Parathyroid adenoma (tissue), 2 donors: ENCODE data around the gene CDC26.

Experiments used
- H2AFZ ChIP-seq: fragments of 300-600 bp; sonication (generic); one replicate; pipeline ENCODE4 v1.7.0; 2017; ENCODE audit warnings: antibody characterized with exemption, mild to moderate bottlenecking
- H3K27ac ChIP-seq: fragments of 300-600 bp; sonication (generic); one replicate; pipeline ENCODE4 v1.7.0; 2017
- H3K27me3 ChIP-seq: fragments of 300-600 bp; sonication (generic); one replicate; pipeline ENCODE4 v1.7.0; 2017; ENCODE audit warnings: low read length; ENCODE audit not compliant: control insufficient read depth, insufficient read depth
- H3K36me3 ChIP-seq: fragments of 300-600 bp; sonication (generic); one replicate; pipeline ENCODE4 v1.7.0; 2017; ENCODE audit warnings: low read length; ENCODE audit not compliant: control insufficient read depth, insufficient read depth
- H3K4me1 ChIP-seq: fragments of 300-600 bp; sonication (generic); one replicate; pipeline ENCODE4 v1.7.0; 2017; ENCODE audit warnings: control low read depth
- H3K4me2 ChIP-seq: fragments of 300-600 bp; sonication (generic); one replicate; pipeline ENCODE4 v1.7.0; 2017; ENCODE audit warnings: low read length
- H3K4me3 ChIP-seq: fragments of 300-600 bp; sonication (generic); one replicate; pipeline ENCODE4 v1.7.0; 2017; ENCODE audit warnings: low read depth, low read length
- H3K79me2 ChIP-seq: fragments of 300-600 bp; sonication (generic); one replicate; pipeline ENCODE4 v1.7.0; 2017; ENCODE audit warnings: control low read depth
- H3K9ac ChIP-seq: fragments of 300-600 bp; sonication (generic); one replicate; pipeline ENCODE4 v1.7.0; 2017; ENCODE audit warnings: mild to moderate bottlenecking
- H3K9me3 ChIP-seq: fragments of 300-600 bp; sonication (generic); one replicate; pipeline ENCODE4 v1.7.0; 2017; ENCODE audit warnings: low read length; ENCODE audit not compliant: control insufficient read depth
- CTCF ChIP-seq: fragments of 300-600 bp; sonication (generic); IDR thresholded peaks from one replicate; pipeline ENCODE4 v1.7.0; 2017; ENCODE audit warnings: antibody characterized with exemption, mild to moderate bottlenecking
- donor health status: primary hyperparathyroidism.

CDC26 gene

DNA sequence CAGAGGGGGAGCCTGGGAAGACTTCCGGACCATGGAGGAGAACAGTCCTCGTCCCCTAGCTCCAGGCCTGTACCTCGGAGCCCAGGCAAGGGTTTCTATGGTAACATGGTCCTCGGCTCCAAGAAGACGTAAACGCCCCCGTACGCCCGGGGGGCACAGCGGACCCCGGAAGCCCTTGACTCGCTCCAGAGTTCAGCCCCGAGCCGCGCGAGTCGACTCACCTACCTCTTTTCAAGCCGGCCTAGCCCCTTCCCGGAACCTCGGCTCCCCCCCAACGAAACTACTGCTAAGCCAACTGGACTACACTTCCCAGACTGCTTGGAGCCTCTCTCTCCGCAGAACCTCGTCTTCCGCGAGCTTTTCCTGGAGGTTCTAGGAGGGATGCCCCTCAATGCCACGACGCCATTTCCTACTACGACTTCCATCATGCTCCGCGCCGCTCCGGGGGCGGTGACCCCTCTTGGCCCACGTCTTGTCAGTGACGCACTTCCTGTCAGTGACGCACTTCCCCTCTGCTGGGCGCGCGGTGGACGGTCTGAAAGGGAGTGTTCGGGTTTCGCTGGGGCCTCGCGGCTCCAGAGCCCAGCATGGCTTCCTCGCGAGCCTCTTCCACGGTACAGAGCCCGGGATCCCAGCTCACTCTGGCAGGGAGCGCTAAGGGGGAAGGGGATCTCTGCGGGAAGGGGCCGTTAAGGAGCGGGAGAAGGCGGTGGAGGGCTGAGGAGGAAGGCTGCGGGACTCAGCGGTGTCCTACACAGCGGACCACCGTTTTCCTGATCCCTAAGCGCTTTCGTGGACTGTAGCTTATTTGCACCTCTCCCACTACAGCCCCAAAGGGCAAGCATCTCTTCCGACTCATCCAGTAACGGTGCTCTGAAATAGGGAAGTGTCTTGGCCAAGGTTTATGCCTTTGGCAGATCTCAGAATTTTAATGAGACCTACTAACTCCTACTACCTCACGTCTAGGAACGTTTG lies at the start of gene CDC26, which contains the start of gene PRPF4:
Gene CDC26, minus strand, starts transcription at position 416 of the 975 bp plus-strand sequence. CDS start 3,065 bp downstream, outside the sequence.
Gene PRPF4, plus strand, starts transcription at position 502 of the 975 bp plus-strand sequence. Its CDS starts 86 bp downstream, at position 588.
- Histone ChIP-seq H3K4me1 (peaks cover 4% of the 10 kb centered on the region), H3K27ac (peak within 1 kb of the TSS; percentile 86), H2AFZ (peak within 1 kb of the TSS; percentile 59), H3K9me3 (no peaks in the 10 kb centered on the region), H3K79me2 (peaks cover 10% of the 10 kb centered on the region), H3K4me2 (peak within 1 kb of the TSS; percentile 96), H3K36me3 (no peaks in the 10 kb centered on the region), H3K4me3 (peak within 1 kb of the TSS; percentile 95), H3K27me3 (no peaks in the 10 kb centered on the region), H3K9ac (peak within 1 kb of the TSS; percentile 43)
- TF ChIP-seq CTCF, result no peak

- Histone ChIP-seq H3K4me1 (peaks cover 40% of the 10 kb centered on the region), H3K27me3 (no peaks in the 10 kb centered on the region)
These were observed 47.3 kb upstream of the CDC26 start for GRCh38 chr9:113322671-113323070.

GRCh38 chr9:113320051-113320450 lies 44.7 kb upstream of the CDC26 start:
- Histone ChIP-seq H3K27me3 (no peaks in the 10 kb centered on the region), H3K27ac (peak overlapping the region; percentile 75), H3K9ac (no peak overlapping the region), H3K36me3 (no peaks in the 10 kb centered on the region), H3K4me3 (no peak overlapping the region), H3K79me2 (no peaks in the 10 kb centered on the region), H3K4me1 (peaks cover 40% of the 10 kb centered on the region), H3K9me3 (no peaks in the 10 kb centered on the region), H3K4me2 (peak overlapping the region; percentile 2), H2AFZ (no peak overlapping the region)
- no peak for TF ChIP-seq CTCF

More at GRCh38 chr9:113322671-113323070, 47.3 kb upstream of the CDC26 start:
- H3K9ac ChIP-seq, result no peak overlapping the region
- no peaks in the 10 kb centered on the region for H3K9me3 ChIP-seq
- TF ChIP-seq CTCF, result no peak
- H3K4me2 ChIP-seq, result no peak overlapping the region
- peak overlapping the region; percentile 75 for H3K27ac ChIP-seq
- no peaks in the 10 kb centered on the region for H3K79me2 ChIP-seq
- no peaks in the 10 kb centered on the region for H3K36me3 ChIP-seq
- H3K4me3 ChIP-seq, result no peak overlapping the region
- H2AFZ ChIP-seq, result no peak overlapping the region

GRCh38 chr9:113319054-113319453 lies 43.7 kb upstream of the CDC26 start:
- H3K4me3 ChIP-seq, result no peak overlapping the region
- H3K9me3 ChIP-seq, result no peaks in the 10 kb centered on the region
- H3K79me2 ChIP-seq, result no peaks in the 10 kb centered on the region
- peaks cover 40% of the 10 kb centered on the region for H3K4me1 ChIP-seq
- no peaks in the 10 kb centered on the region for H3K27me3 ChIP-seq
- no peak overlapping the region for H3K9ac ChIP-seq
- H2AFZ ChIP-seq, result no peak overlapping the region
- H3K27ac ChIP-seq, result peak overlapping the region; percentile 25
- no peak for TF ChIP-seq CTCF
- H3K4me2 ChIP-seq, result no peak overlapping the region
- H3K36me3 ChIP-seq, result no peaks in the 10 kb centered on the region
